DND-41 (cell line): ENCODE measurements around the gene FGF11.

ENCODE experiments used
- ATAC-seq: fragments of 200-7000 bp; cut with Tn5 transposase; 3 replicates; pipeline ENCODE4 v1.9.1; 2021; ENCODE audit warnings: low read depth; ENCODE audit not compliant: insufficient read depth
- DNase-seq: peaks from one replicate; pipeline ENCODE4 v3.0.0-alpha.2; 2020
- H2AFZ ChIP-seq: 2 replicates; pipeline ENCODE4 v1.6.0; 2012; ENCODE audit warnings: low read depth, low read length
- H3K27ac ChIP-seq: 2 replicates; pipeline ENCODE4 v1.5.1; 2012; ENCODE audit warnings: low read length, inconsistent platforms
- H3K27me3 ChIP-seq: fragments of 200-600 bp; sonication (generic); 2 replicates; pipeline ENCODE4 v1.6.0; 2012; ENCODE audit warnings: low read length, mild to moderate bottlenecking, inconsistent platforms; ENCODE audit not compliant: insufficient read depth, poor library complexity
- H3K36me3 ChIP-seq: 2 replicates; pipeline ENCODE4 v1.5.1; 2012; ENCODE audit warnings: low read length, inconsistent platforms; ENCODE audit not compliant: insufficient read depth
- H3K4me1 ChIP-seq: 2 replicates; pipeline ENCODE4 v1.5.1; 2012; ENCODE audit warnings: mild to moderate bottlenecking, low read length; ENCODE audit not compliant: insufficient read depth
- H3K4me2 ChIP-seq: 2 replicates; pipeline ENCODE4 v1.6.0; 2012; ENCODE audit warnings: mild to moderate bottlenecking, moderate library complexity, low read length, inconsistent platforms; ENCODE audit not compliant: insufficient read depth
- H3K4me3 ChIP-seq, 2 experiments: fragments of 200-600 bp in 1 of 2; shearing (Covaris generic) in 1 of 2; 2 replicates each; pipeline ENCODE4 v1.5.1; 2012 to 2016; ENCODE audit warnings: inconsistent platforms in 2 of 2, low read length in 2 of 2, mild to moderate bottlenecking in 2 of 2, low read depth in 1 of 2, moderate library complexity in 1 of 2
- H3K79me2 ChIP-seq: 2 replicates; pipeline ENCODE4 v1.6.0; 2012; ENCODE audit warnings: low read length, inconsistent platforms; ENCODE audit not compliant: insufficient read depth
- H3K9ac ChIP-seq: 2 replicates; pipeline ENCODE4 v1.6.0; 2012; ENCODE audit warnings: low read depth, mild to moderate bottlenecking, inconsistent platforms, low read length, moderate library complexity
- H3K9me3 ChIP-seq: 2 replicates; pipeline ENCODE4 v1.5.1; 2012; ENCODE audit warnings: low read length, moderate library complexity, mild to moderate bottlenecking, inconsistent platforms; ENCODE audit not compliant: insufficient read depth, severe bottlenecking
- H4K20me1 ChIP-seq: 2 replicates; pipeline ENCODE4 v1.6.0; 2012; ENCODE audit warnings: low read length; ENCODE audit not compliant: insufficient read depth
- EZH2 ChIP-seq: IDR thresholded peaks from 3 replicates; pipeline ENCODE4 v1.6.1; 2012; ENCODE audit warnings: borderline replicate concordance, low read depth, mild to moderate bottlenecking, moderate library complexity, low read length, inconsistent platforms; ENCODE audit not compliant: severe bottlenecking
- TF ChIP-seq, protein P1 (sequence below): IDR thresholded peaks from 2 replicates; pipeline ENCODE4 v1.5.1; 2012; ENCODE audit warnings: borderline replicate concordance, low read length, moderate library complexity, mild to moderate bottlenecking; ENCODE audit not compliant: poor library complexity, severe bottlenecking; ENCODE audit errors: extremely low read depth

The FGF11 gene

DNA sequence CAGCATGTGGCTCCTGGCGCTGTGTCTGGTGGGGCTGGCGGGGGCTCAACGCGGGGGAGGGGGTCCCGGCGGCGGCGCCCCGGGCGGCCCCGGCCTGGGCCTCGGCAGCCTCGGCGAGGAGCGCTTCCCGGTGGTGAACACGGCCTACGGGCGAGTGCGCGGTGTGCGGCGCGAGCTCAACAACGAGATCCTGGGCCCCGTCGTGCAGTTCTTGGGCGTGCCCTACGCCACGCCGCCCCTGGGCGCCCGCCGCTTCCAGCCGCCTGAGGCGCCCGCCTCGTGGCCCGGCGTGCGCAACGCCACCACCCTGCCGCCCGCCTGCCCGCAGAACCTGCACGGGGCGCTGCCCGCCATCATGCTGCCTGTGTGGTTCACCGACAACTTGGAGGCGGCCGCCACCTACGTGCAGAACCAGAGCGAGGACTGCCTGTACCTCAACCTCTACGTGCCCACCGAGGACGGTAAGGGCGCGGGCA lies 31.0 kb upstream of the FGF11 start:
- no peak overlapping the region for H2AFZ ChIP-seq
- no peak overlapping the region for H3K9ac ChIP-seq
- H3K36me3 ChIP-seq = peaks cover 23% of the 10 kb centered on the region
- DNase-seq = no peak
- H3K9me3 ChIP-seq = no peaks in the 10 kb centered on the region
- no peak for ATAC-seq
- H3K27ac ChIP-seq = no peak overlapping the region
- H3K4me2 ChIP-seq = no peak overlapping the region
- no peak overlapping the region for H3K4me3 ChIP-seq
- no peaks in the 10 kb centered on the region for H3K27me3 ChIP-seq
- peaks cover 18% of the 10 kb centered on the region for H3K4me1 ChIP-seq
- no peak for TF ChIP-seq EZH2
- TF ChIP-seq, protein P1, sequence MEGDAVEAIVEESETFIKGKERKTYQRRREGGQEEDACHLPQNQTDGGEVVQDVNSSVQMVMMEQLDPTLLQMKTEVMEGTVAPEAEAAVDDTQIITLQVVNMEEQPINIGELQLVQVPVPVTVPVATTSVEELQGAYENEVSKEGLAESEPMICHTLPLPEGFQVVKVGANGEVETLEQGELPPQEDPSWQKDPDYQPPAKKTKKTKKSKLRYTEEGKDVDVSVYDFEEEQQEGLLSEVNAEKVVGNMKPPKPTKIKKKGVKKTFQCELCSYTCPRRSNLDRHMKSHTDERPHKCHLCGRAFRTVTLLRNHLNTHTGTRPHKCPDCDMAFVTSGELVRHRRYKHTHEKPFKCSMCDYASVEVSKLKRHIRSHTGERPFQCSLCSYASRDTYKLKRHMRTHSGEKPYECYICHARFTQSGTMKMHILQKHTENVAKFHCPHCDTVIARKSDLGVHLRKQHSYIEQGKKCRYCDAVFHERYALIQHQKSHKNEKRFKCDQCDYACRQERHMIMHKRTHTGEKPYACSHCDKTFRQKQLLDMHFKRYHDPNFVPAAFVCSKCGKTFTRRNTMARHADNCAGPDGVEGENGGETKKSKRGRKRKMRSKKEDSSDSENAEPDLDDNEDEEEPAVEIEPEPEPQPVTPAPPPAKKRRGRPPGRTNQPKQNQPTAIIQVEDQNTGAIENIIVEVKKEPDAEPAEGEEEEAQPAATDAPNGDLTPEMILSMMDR = no peak
- peaks cover 4% of the 10 kb centered on the region; the same call in 1 of the 2 replicates for H3K79me2 ChIP-seq
- H4K20me1 ChIP-seq = 0 out of 2 replicates have a peak, but pooled peaks cover 2% of the 10 kb centered on the region

DNA sequence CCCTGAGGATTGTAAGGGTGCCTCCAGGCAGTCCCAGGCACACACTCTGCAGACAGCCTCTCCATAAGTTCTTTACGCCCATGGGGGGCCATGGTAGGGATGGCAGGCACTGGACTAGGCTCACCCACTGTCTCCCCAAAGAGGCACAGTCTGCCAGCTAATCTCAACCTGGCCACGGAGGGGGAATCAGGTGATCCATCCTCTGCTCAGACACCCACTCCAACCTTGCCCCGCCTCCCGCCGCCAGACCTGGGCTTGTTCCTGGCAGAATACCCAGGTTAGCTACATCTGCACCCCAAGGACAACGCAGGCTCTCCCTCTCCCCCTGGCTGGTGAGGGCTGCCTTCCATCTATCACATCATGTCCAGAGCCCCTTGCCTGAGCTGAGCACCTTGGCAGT lies 30.4 kb upstream of the FGF11 start:
- TF ChIP-seq, protein P1 = no peak
- TF ChIP-seq EZH2 = no peak

DNA sequence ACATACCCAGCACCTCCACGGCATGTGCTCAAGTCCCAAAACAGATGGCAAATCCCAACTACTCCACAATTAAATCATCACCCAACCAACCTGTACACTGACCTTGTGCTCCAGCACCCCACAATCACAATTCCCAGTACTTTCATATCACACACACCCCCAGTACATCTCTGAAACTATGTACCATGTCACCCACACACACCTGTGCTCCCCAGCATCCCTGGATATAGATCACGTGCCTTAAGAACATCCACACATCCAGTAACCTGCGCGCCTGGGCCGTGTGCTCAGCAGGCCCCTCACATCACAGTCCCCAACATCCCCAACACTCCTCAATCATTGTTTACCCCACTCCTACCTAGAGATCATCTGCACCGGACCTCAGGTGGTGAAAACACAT lies 29.6 kb upstream of the FGF11 start:
- H3K4me2 ChIP-seq = no peak overlapping the region
- H4K20me1 ChIP-seq = 0 out of 2 replicates have a peak, but pooled peaks cover 2% of the 10 kb centered on the region
- H3K9me3 ChIP-seq = no peaks in the 10 kb centered on the region
- no peak overlapping the region for H3K9ac ChIP-seq
- H3K4me1 ChIP-seq = peaks cover 15% of the 10 kb centered on the region
- no peaks in the 10 kb centered on the region for H3K79me2 ChIP-seq
- peaks cover 23% of the 10 kb centered on the region for H3K36me3 ChIP-seq
- H3K27me3 ChIP-seq = no peaks in the 10 kb centered on the region
- H2AFZ ChIP-seq = no peak overlapping the region
- ATAC-seq (no peak), DNase-seq (no peak)
- H3K27ac ChIP-seq = no peak overlapping the region
- H3K4me3 ChIP-seq = no peak overlapping the region
- no peak for TF ChIP-seq EZH2
- TF ChIP-seq, protein P1 = no peak

More for the DNA sequence above, 30.4 kb upstream of the FGF11 start:
- DNase-seq (no peak), ATAC-seq (no peak)
- H3K27ac ChIP-seq = no peak overlapping the region
- no peaks in the 10 kb centered on the region for H3K79me2 ChIP-seq
- no peak overlapping the region for H3K4me2 ChIP-seq
- H3K27me3 ChIP-seq = no peaks in the 10 kb centered on the region
- H3K9me3 ChIP-seq = no peaks in the 10 kb centered on the region
- H2AFZ ChIP-seq = no peak overlapping the region
- H4K20me1 ChIP-seq = 0 out of 2 replicates have a peak, but pooled peaks cover 2% of the 10 kb centered on the region
- H3K9ac ChIP-seq = no peak overlapping the region
- no peak overlapping the region for H3K4me3 ChIP-seq
- peaks cover 15% of the 10 kb centered on the region for H3K4me1 ChIP-seq
- peaks cover 23% of the 10 kb centered on the region for H3K36me3 ChIP-seq
